Tibial nerve (tissue), 4 donors: ENCODE data around the gene RNF13.

Experiments
- CTCF ChIP-seq, 5 experiments: fragments of 200-600 bp in 3 of 5; fragments of 450-650 bp in 2 of 5; sonication (generic) in 3 of 5; IDR thresholded peaks; one replicate each; pipeline ENCODE4 v1.5.1; 2016 to 2019; ENCODE audit warnings: antibody characterized with exemption in 5 of 5, mild to moderate bottlenecking in 3 of 5, moderate library complexity in 2 of 5
- EP300 ChIP-seq, 2 donors: sonication (generic); formaldehyde crosslinking; IDR thresholded peaks; one replicate each; pipeline ENCODE4 v1.6.1; 2017; ENCODE audit warnings: antibody characterized with exemption in 2 of 2, mild to moderate bottlenecking in 1 of 2
- POLR2A ChIP-seq, 2 donors: fragments of 450-650 bp; IDR thresholded peaks; one replicate each; pipeline ENCODE4 v1.6.1; 2017; ENCODE audit warnings: antibody characterized with exemption in 2 of 2, mild to moderate bottlenecking in 2 of 2, moderate library complexity in 2 of 2

- TF ChIP-seq EP300 (IDR thresholded peaks at IDR 0.05), result peak; percentile 7 to 95
- TF ChIP-seq CTCF (IDR thresholded peaks at IDR 0.05), result peak in 1 of 5 experiments; percentile 19
- peak; percentile 27 to 81 for TF ChIP-seq POLR2A (IDR thresholded peaks at IDR 0.05)
Observed at GRCh38 chr3:149812606-149813366, at the start of gene RNF13.
